NK-92 (cell line): ENCODE data around the gene HLA-DPA1.
"Not testable (repeated sequence)": the region's sequence is repeated elsewhere in the genome, so short reads cannot be mapped to it uniquely, and the experiment has no call there.

Source experiments
- DNase-seq: peaks from one replicate; lab custom pipeline; 2025; ENCODE audit not compliant: unreplicated experiment; lab: John Stamatoyannopoulos, UW

Gene HLA-DPA1

DNA sequence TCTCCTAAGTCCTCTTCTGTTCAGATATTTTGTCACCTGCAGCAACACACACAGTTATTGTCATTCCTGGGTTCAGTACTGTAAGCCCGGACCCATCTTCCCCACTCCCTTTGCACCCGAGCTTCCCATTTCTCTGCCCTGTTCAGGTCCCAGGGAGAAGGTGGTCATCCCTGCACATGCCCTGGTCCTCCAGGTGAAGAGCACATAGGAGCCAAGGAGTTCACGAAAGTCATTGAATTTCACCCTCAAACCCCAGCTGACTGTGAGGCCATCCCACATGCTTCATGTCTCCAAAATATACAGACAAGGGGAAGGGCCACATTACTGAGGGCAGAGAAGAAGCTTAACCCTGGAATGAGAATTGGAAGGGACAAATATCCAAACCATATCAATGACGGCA lies 8.1 kb downstream of the HLA-DPA1 start:
- no peak for DNase-seq

DNA sequence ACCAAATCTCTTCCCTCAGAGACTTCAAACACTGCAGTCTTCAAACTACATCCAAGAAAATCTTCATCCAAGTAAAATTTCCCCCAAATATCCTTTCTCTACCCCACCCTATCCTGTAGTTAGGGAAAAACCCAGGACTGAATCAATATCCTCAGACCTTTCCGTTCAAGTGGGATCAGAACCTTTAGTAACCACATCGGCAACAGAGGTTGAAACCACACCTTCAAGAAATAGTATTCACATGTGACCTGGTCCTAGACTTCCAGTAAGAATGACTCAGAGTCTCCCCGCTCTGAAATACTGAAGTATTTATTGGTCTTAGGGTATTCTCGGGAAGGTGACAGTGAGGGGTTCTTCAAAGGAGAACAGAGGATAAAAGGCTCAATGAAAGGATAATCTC lies 8.7 kb downstream of the HLA-DPA1 start:
- DNase-seq: no peak

DNA sequence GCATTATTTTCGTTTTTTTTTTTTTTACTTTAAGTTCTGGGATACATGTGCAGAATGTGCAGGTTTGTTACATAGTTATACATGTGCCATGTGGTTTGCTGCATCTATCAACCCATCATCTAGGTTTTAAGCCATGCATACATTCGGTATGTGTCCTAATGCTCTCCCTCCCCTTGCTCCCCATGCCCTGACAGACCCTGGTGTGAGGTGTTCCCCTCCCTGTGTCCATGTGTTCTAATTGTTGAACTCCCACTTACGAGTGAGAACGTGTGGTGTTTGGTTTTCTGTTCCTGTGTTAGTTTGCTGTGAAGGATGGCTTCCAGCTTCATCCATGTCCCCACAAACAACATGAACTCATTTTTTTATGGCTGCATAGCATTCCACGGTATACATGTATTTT lies 10.0 kb downstream of the HLA-DPA1 start:
- not testable (repeated sequence) for DNase-seq

DNA sequence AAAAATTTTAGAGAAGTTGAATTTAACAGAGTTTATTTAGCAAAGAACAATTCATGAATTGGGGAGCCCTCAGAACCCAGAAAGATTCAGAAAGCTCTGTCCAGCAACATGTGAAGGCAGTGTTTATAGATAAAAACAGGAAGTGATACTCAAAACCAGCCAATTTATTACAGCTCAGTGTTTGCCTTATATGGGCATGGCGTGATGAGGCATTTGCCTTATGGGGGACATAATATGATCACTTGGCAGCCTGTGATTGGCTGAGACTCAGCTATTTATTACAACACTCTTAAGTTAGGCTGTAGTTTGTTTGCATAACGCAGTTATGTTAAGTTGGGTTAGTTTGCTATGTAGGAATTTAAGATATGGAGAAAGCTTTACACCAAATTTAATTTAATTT lies 11.5 kb downstream of the HLA-DPA1 start:
- DNase-seq: no peak

DNA sequence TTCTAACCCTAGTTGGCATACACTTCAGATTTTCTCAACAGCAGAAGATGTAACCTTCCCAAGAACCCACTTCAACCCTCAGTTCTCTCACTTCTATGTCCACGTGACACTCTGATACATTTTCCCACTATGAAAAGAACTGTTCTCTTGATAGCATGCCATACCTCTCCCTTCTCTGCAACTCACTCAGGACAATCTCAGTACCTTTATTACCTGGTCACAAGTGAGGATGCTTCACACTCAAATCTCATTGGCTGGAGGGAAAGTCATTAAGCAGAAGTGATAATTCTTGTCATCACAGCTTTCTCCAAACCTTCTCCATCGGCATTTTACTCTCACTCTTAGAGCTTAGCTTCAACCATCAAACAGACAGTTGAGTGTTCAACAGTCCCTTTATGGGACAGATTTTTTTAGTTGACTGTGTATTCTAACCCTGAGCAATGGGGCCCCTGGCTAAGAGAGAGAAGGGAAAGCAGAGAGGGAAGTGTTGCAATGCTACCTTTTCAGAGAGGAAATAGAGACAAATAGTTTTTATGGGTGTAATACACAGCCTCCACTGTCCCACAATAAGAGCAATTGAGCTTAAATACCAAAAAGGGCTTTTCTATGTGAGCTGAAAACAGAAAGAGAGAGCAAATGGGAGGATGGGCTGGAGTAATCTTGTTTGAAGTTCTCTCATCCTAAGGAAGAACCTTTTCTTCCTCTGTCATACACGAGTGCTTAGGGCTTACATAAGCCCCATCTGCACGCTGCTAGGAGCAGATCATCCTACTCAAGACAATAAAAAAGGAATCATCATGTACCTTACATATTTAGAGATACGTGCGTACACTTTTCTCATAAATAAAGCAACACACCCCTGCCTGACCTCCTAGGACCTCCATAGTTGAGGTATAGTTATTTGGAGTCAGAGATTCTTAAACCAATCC lies 16.0 kb downstream of the HLA-DPA1 start:
- DNase-seq: no peak

DNA sequence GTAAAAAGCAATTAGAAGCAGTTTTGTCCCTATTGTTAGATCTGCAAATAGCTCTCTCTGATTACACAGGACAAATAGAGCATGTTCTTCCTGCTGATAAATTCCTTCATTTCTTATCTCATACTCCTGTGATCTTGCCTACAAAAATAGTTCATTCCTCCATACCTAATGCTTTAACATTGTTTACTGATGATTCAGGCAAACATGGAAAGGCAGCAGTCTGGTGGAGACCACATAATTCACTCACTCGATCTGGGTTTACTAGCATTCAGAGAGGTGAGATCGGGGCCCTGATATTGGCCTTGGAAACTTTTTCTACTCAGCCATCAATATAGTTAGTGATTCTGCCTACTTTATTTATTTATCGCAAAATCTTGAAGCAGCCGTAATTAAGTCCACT lies 20.2 kb downstream of the HLA-DPA1 start:
- no peak for DNase-seq

DNA sequence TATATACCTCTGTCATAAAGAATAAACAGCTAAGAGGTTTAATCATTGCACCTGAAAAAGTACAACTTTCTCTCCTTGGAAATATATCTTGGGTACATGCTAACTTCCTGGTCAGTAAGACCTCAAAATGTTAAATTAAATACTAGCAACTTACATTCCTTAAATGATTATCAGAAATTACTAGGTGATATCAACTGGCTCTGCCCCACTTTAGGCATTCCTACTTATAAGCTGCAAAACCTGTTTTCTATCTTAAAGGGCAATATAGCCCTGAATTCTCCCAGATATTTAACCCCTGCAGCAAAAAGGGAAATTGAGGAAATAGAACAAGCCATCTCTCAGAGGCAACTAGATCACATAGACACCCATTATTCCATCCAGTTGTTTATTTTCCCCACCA lies 20.8 kb downstream of the HLA-DPA1 start:
- no peak for DNase-seq

DNA sequence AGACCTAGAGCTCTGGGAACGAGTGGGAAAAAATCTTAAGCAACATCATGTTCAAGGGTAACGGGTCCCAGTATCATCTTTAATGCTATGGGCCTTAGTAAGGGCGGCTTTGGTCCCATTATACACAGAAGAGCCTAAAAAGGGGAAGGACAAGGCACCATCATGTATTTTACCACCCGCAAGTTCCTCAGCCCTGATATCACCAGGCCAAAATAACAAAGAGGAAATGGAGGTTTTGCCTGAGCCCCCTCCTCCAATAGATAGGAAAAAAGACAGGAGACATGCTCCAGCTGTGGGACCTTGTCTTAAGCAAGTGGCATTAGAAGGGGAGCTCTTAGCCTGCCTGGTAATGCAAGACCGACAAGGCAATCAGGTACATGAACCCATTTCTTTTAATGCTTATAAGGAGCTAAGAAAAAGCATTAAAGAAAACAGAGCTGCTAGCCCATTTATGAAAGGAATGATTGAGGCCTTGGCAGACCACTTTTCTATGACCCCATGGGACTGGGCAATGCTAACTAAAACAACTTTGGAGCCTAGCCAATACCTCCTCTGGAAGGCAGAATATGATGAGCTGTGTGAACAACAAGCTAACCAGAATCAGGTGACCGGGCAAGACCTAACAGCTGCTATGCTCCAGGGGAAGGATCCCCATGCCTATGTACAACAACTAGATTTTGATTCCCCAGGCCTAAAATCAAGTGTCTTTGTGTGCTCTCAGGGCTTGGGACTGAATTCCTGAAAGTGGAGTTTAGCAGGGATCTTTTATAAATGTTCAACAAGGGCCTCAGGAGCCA lies 23.2 kb downstream of the HLA-DPA1 start:
- no peak for DNase-seq

DNA sequence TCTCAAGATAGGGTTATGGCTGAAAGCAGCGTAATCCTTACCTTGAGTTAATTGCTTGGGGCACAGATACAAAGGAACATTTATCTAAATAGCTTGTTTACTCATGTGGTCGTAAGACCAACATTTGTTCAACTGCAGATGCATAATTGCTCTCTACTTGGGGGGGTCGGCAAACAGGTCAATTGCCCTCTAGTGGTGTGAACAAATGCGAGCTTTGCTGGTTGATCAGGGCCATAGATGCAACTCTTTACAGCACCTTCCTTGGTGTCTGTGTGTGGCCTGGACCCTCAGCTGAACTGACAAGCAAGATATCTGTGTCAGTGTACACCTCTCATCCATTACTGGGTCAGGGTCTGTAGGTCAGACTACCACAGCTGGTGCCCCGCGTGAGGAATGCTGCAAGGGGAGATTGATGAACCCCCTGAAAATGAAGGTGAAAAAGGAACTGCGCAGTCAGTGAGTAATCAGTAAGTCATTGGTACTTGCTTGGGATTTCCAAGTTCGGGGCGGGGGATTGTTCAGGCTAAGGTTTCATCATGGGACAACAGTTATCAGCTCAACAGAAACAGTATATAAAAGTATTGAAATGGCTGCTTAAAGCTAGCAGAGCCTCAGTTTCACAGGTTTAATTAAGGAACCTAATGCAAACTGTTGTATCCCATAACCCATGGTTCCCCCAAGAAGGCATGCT lies 24.0 kb downstream of the HLA-DPA1 start:
- DNase-seq: no peak

DNA sequence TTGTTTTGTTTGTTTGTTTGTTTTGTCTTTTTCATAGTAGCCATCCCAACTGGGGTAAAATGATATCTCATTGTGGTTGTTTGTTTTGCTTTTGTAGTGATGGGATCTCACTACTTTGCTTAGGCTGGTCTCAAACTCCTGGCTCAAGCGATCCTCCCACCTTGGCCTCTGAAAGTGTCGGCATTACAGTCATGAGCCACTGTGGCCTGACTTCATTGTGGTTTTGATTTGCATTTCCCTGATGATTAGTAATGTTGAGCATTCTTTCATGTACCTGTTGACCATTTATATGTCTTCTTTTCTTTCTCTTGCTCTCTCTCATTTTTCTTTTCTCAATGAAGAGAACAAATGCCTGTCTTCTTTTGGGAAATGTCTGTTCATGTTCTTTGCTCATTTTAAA lies 33.3 kb downstream of the HLA-DPA1 start:
- no peak for DNase-seq

DNA sequence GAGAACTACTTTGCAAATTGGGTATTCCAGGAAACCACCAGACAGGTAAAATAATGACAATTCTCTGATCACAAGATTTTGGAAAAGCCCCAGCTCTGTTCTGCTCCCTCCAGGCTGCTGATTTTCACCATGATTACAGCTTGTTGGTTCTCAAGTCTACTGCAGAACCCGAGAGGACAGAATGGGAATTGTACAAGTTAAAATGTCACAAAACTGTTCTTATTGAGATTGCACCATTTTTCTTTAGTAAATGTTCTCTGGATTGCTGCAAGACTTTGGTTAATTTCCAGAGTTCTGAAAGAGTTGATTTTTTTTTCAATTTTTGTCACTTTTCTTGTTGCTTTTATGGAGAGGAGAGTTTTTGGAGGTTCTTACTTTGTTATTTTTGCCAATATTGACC lies 36.9 kb downstream of the HLA-DPA1 start:
- DNase-seq: no peak

DNA sequence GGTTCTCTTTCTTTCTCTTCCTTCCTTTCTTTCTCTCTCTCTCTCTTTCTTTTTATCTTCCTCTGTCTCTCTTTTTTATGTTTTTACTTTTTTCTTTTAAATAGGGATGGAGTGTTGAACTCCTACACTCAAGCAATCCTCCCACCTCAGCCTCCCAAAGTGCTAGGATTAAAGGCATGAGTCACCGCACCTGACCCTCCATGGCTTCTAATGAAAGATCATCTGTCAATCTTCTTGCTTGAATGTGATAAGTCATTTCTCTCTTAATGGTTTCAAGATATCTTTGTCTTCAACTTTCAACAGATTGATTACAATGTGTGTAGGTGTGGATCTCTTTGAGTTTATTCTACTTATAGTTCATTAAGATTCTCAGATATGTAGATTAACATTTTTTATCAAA lies 38.9 kb downstream of the HLA-DPA1 start:
- no peak for DNase-seq

DNA sequence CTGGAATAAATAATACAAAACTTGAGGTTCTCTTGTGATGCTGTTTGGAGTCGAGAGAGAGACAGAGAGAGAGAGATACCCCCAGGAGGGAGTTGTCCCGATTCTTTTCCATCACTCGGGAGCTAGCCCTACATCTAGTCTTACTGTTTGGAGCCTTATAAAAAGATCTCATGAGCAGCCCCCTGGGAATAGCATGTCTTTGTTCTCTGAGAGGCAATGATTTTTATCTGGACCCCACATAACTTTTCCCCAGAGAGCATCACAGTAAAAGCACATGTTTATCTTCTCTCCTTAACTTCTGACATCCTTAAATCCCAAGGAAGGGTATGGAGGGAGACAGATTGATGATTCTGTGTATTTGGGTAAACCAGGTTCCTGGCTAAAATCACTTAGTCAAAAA lies 43.2 kb downstream of the HLA-DPA1 start:
- no peak for DNase-seq

DNA sequence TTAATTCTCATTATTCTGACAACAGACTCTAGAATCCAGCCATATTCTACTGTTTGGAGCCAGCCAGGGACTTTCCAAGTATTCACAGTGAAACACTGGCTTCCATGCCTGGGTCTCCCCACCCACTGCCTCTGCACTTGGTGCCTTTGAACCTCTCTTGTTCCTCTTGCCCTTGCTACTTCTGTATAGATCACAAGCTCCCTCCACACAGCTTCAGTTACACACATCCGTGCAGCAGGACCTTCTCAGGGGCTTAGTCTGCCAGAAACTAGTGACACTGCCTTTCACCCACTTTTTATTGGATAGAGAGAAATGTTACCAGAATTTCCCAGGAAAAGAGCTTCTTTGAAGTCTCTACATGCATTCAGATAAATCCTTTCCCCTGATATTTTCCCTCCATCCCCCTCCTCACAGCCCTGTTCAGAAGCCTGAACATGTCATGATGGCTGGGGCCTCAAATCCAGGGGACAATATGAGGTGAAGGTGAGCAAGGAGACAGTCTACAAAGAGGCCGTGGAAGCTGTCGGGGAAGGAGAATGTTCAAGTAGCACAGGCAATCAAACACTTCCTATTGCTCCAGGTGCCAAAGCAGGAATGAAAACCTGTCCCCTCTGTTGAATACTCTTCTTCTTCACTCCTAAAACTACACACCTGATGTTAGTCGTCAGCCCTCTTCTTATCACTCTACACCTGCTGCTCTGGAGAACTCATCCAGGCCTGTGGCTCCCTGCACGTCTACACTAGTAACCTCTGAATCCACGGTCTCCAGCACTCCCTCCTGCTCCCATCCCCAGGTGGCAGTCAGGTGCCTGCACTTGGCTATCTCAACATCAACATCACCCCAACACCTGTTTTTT lies 43.9 kb downstream of the HLA-DPA1 start:
- DNase-seq: no peak

DNA sequence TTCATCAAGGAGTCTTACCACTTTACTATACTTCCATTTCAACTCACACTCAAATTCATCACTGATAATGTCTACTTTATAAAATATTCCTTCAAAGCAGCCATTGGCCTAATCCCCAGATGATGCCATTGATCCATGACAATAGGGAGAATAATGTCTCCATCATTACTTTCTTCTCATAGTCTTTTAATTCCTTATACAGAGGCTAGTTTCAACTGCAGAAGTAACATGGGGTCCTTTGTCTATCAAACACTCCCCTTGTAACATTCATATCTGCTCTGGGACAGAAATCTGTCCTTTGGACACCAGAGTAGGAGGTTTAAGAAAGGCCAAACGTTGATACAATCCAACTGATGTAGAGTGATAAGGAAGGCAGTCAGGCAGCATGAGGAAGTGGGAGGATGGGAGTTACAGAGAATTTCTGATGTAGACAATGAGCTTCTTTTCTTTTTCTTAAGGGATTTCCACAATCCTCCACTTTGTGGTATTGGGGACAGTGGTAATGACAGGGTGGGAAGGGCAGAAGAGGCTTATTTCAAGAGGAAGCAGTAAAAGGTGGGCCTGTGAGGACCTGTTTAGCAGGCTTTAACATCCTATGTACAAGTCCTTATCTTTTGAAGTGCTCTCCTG lies 45.1 kb downstream of the HLA-DPA1 start:
- DNase-seq: no peak

DNA sequence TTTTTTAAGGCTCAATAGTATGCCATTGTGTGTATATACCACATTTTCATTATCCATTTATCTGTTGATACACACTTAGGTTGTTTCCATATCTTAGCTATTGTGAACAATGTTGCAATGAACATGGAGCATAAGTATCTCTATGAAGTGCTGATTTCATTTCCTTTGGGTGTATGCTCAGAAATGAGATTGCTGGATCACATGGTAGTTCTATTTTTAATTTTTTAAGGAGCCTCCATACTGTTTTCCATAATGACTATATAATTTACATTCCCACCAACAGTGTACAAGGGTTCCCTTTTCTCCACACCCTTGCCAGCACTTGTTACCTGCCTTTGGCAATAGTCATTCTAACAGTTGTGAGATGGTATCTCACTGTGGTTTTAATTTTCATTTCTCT lies 48.9 kb downstream of the HLA-DPA1 start:
- no peak for DNase-seq

DNA sequence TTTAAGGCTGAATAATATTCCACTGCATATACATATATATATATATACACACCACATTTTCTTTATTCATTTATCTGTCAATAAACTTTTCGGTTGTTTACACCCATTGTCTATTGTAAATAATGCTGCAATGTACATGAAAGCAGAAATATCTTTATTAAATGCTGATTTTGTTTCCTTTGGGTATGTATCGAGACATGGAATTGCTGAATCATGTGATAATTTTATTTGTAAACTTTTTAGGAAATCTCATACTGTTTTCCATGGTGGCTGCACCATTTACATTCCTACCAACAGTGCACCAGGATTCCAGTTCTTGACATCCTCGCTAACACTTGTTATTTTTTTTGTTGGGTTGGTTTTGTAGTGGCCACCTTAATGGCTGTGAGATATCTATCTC lies 49.9 kb downstream of the HLA-DPA1 start:
- DNase-seq: no peak

DNA sequence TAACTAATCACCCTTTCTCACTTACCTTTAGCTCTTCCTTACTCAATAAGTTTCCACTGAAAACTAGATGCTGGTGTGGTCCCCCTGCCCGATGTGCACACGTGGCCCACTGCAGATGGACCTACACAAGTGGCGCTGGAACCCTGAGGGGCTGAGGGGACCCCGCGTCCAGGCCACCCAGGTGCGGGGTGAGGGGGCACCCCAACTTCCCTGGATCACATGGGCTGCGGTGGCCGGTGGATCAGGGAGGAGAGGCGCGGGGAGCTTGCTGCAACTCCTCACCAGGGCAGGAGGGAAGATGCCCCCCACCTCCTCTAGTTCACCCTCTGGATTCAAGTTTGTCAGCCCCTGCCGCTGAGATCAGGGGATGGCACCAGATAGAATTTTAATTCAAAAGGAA lies 51.5 kb downstream of the HLA-DPA1 start:
- DNase-seq: no peak

DNA sequence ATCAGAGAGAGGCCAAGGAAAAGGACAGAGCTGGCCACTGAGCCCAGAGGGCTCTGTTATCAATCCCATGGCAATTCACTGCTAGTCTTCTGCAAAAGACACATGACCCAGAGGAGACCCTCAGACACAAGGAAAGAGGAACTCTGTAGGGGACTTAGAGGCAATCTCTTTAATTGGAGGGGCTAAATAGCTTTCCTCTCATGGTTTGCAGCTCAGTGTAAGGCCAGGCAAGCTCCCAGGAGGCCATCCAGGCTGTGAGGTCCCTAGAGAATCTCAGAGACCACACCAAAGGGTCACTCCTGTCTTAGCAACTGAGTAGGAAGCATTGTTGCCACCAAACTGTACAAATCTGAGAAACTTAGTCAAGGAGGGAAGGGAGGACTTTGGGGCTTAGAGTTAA lies 54.1 kb downstream of the HLA-DPA1 start:
- DNase-seq: no peak

DNA sequence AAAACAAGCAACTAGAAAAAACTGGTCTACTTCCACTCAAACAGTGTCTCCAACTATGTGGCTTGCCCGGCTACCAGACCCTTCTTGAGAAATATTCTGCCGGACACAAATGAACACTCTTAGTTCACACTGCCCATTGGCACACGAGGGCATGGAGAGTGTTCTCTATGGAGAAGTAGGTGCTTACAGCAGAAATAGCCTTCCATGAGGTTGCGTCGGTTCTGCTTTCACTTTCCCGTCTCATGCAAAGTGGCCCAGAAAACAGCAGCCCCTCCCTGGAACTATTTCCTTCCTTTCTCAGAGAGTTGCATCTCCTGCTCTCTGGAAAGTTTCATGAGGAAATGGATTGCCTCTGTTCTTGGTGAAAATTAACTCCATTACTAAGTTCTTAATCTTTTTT lies 54.5 kb downstream of the HLA-DPA1 start:
- no peak for DNase-seq
